H9 (cell line): ENCODE results near the gene WNT3A. TPM values are rescaled to one million over a fixed set of nuclear protein-coding genes. Genes with fewer than 3 reads are reported as not detected.

Experiments used
- DNase-seq: peaks from one replicate; pipeline ENCODE4 v3.0.0-alpha.2; 2017
- H2AFZ ChIP-seq: one replicate; pipeline ENCODE4 v1.6.1; 2013; ENCODE audit warnings: mild to moderate bottlenecking, low read length, control low read depth, moderate library complexity
- H2AK5ac ChIP-seq: 2 replicates; pipeline ENCODE4 v1.6.1; 2013; ENCODE audit warnings: low read length, control low read depth, mixed read lengths; ENCODE audit not compliant: insufficient read length
- H2BK120ac ChIP-seq: one replicate; pipeline ENCODE4 v1.6.1; 2013; ENCODE audit warnings: low read depth, mild to moderate bottlenecking, low read length, control low read depth, inconsistent platforms; ENCODE audit not compliant: poor library complexity, severe bottlenecking
- H2BK12ac ChIP-seq: 2 replicates; pipeline ENCODE4 v1.6.1; 2013; ENCODE audit warnings: low read length, control low read depth, mixed read lengths, low read depth; ENCODE audit not compliant: insufficient read length
- H2BK15ac ChIP-seq: 2 replicates; pipeline ENCODE4 v1.6.1; 2013; ENCODE audit warnings: low read depth, low read length, control low read depth
- H2BK20ac ChIP-seq: one replicate; pipeline ENCODE4 v1.6.1; 2013; ENCODE audit warnings: low read depth, mild to moderate bottlenecking, low read length, control low read depth, inconsistent platforms; ENCODE audit not compliant: poor library complexity, severe bottlenecking
- H2BK5ac ChIP-seq: 2 replicates; pipeline ENCODE4 v1.6.1; 2013; ENCODE audit warnings: low read length, control low read depth, mixed read lengths; ENCODE audit not compliant: insufficient read length
- H3K14ac ChIP-seq: 2 replicates; pipeline ENCODE4 v1.6.1; 2013; ENCODE audit warnings: low read length, control low read depth; ENCODE audit not compliant: insufficient read depth
- H3K18ac ChIP-seq: 2 replicates; pipeline ENCODE4 v1.6.1; 2013; ENCODE audit warnings: low read depth, mild to moderate bottlenecking, mixed read lengths, low read length, control low read depth; ENCODE audit not compliant: insufficient read length
- H3K23ac ChIP-seq: 2 replicates; pipeline ENCODE4 v1.6.1; 2013; ENCODE audit warnings: low read length, control low read depth, mixed read lengths, low read depth; ENCODE audit not compliant: insufficient read length
- H3K23me2 ChIP-seq: 2 replicates; pipeline ENCODE4 v1.6.1; 2013; ENCODE audit warnings: low read depth, mild to moderate bottlenecking, mixed read lengths, low read length, control low read depth; ENCODE audit not compliant: insufficient read length, poor library complexity, severe bottlenecking
- H3K27ac ChIP-seq: 2 replicates; pipeline ENCODE4 v1.5.1; 2013; ENCODE audit warnings: low read length, control low read depth, mixed read lengths, low read depth; ENCODE audit not compliant: insufficient read length
- H3K27me3 ChIP-seq: 2 replicates; pipeline ENCODE4 v1.6.1; 2013; ENCODE audit warnings: low read length, control low read depth, inconsistent platforms; ENCODE audit not compliant: insufficient read depth
- H3K4ac ChIP-seq: 2 replicates; pipeline ENCODE4 v1.6.1; 2013; ENCODE audit warnings: low read depth, mild to moderate bottlenecking, control low read depth, inconsistent platforms, low read length, moderate library complexity
- H3K4me1 ChIP-seq: 2 replicates; pipeline ENCODE4 v1.6.1; 2013; ENCODE audit warnings: low read length, control low read depth, inconsistent platforms; ENCODE audit not compliant: insufficient read depth
- H3K4me2 ChIP-seq: 2 replicates; pipeline ENCODE4 v1.6.1; 2013; ENCODE audit warnings: low read length, control low read depth, mixed read lengths; ENCODE audit not compliant: insufficient read length, insufficient read depth
- H3K56ac ChIP-seq: 2 replicates; pipeline ENCODE4 v1.6.1; 2013; ENCODE audit warnings: low read depth, mild to moderate bottlenecking, mixed read lengths, low read length, control low read depth; ENCODE audit not compliant: insufficient read length
- H3K79me1 ChIP-seq: 2 replicates; pipeline ENCODE4 v1.6.1; 2013; ENCODE audit warnings: low read depth, mild to moderate bottlenecking, moderate library complexity, low read length, control low read depth, inconsistent platforms; ENCODE audit not compliant: insufficient read depth, poor library complexity, severe bottlenecking
- H3K79me2 ChIP-seq: 2 replicates; pipeline ENCODE4 v1.6.1; 2013; ENCODE audit warnings: low read length, control low read depth, inconsistent platforms; ENCODE audit not compliant: insufficient read depth
- H3K9ac ChIP-seq: 2 replicates; pipeline ENCODE4 v1.6.1; 2013; ENCODE audit warnings: low read length, control low read depth, mixed read lengths; ENCODE audit not compliant: insufficient read length; ENCODE audit errors: extremely low read depth
- H3K9me3 ChIP-seq: one replicate; pipeline ENCODE4 v1.6.1; 2013; ENCODE audit warnings: low read depth, low read length, inconsistent platforms; ENCODE audit not compliant: control insufficient read depth
- H3T11ph ChIP-seq: one replicate; pipeline ENCODE4 v1.6.1; 2013; ENCODE audit warnings: mild to moderate bottlenecking, low read length, control low read depth, inconsistent platforms
- H4K20me1 ChIP-seq: one replicate; pipeline ENCODE4 v1.6.1; 2013; ENCODE audit not compliant: control insufficient read depth, insufficient read length, insufficient read depth
- H4K5ac ChIP-seq: 2 replicates; pipeline ENCODE4 v1.6.1; 2013; ENCODE audit warnings: low read depth, mild to moderate bottlenecking, mixed read lengths, low read length, control low read depth; ENCODE audit not compliant: insufficient read length
- H4K8ac ChIP-seq: replicated peaks from 2 replicates; pipeline ENCODE4 v1.6.1; 2013; ENCODE audit warnings: low read length, control low read depth, mixed read lengths, low read depth; ENCODE audit not compliant: insufficient read length
- H4K91ac ChIP-seq: 2 replicates; pipeline ENCODE4 v1.6.1; 2013; ENCODE audit warnings: low read depth, mild to moderate bottlenecking, moderate library complexity, mixed read lengths, low read length, control low read depth; ENCODE audit not compliant: insufficient read length
- H3K27ac Mint-ChIP-seq, 3 experiments: 2 replicates in 2 of 3; 3 replicates in 1 of 3; pipeline ENCODE4 v1.8.0; 2020 to 2021; ENCODE audit warnings: mixed read lengths in 3 of 3, mild to moderate bottlenecking in 1 of 3, moderate library complexity in 1 of 3
- H3K27me3 Mint-ChIP-seq: 2 replicates; pipeline ENCODE4 v1.8.0; 2021; ENCODE audit warnings: low read depth, mild to moderate bottlenecking, moderate library complexity, mixed read lengths
- H3K36me3 Mint-ChIP-seq, 3 experiments: 2 replicates in 2 of 3; 3 replicates in 1 of 3; pipeline ENCODE4 v1.8.0; 2020 to 2021; ENCODE audit warnings: low read depth in 3 of 3, mixed read lengths in 3 of 3; ENCODE audit not compliant: insufficient read depth in 1 of 3
- H3K4me1 Mint-ChIP-seq, 2 experiments: 2 replicates each; pipeline ENCODE4 v1.8.0; 2020; ENCODE audit warnings: mixed read lengths in 2 of 2
- H3K4me3 Mint-ChIP-seq, 2 experiments: 2 replicates in 1 of 2; 3 replicates in 1 of 2; pipeline ENCODE4 v1.8.0; 2020 to 2021; ENCODE audit warnings: mild to moderate bottlenecking in 2 of 2, mixed read lengths in 2 of 2, moderate library complexity in 1 of 2
- H3K9me3 Mint-ChIP-seq, 2 experiments: 2 replicates in 1 of 2; 3 replicates in 1 of 2; pipeline ENCODE4 v1.8.0; 2020; ENCODE audit warnings: mild to moderate bottlenecking in 2 of 2, mixed read lengths in 2 of 2, moderate library complexity in 1 of 2
- WGBS: extraction: QIAGEN DNeasy Blood & Tissue Kit; methylation state at CpG from one replicate; pipeline ENCODE4 v1.1.7; 2013; ENCODE audit warnings: missing lambda C conversion rate, low lambda C conversion rate, mixed read lengths; ENCODE audit not compliant: insufficient read length; ENCODE audit errors: extremely low coverage; 5-methylcytosine and 5-hydroxymethylcytosine counted together
- total RNA-seq: library from RNA; stranded (reverse); gene quantifications from 2 replicates; pipeline ENCODE4 v1.2.1, GENCODE V29; 2021
- TF ChIP-seq, protein P1 (sequence below): fragments of 200-600 bp; sonication (generic); conservative IDR thresholded peaks from 3 replicates; pipeline ENCODE4 v1.8.0; 2021; ENCODE audit warnings: antibody characterized with exemption, mild to moderate bottlenecking

Gene WNT3A
- total RNA-seq, 1 experiment from 2014 or later, result 0.17 TPM

- Mint-ChIP-seq H3K9me3 (no peaks in the 10 kb centered on the region), H3K4me3 (peak overlapping the region in 1 of 2 experiments; percentile 74; a peak in 3 of 5 replicates), H3K36me3 (no peaks in the 10 kb centered on the region; a peak in 1 of 7 replicates), H3K27ac (no peak overlapping the region), H3K4me1 (peaks cover 24 to 40% of the 10 kb centered on the region in 2 experiments), H3K27me3 (peaks cover 95% of the 10 kb centered on the region)
- H3K9ac ChIP-seq, result no peak overlapping the region
- TF ChIP-seq, protein P1, sequence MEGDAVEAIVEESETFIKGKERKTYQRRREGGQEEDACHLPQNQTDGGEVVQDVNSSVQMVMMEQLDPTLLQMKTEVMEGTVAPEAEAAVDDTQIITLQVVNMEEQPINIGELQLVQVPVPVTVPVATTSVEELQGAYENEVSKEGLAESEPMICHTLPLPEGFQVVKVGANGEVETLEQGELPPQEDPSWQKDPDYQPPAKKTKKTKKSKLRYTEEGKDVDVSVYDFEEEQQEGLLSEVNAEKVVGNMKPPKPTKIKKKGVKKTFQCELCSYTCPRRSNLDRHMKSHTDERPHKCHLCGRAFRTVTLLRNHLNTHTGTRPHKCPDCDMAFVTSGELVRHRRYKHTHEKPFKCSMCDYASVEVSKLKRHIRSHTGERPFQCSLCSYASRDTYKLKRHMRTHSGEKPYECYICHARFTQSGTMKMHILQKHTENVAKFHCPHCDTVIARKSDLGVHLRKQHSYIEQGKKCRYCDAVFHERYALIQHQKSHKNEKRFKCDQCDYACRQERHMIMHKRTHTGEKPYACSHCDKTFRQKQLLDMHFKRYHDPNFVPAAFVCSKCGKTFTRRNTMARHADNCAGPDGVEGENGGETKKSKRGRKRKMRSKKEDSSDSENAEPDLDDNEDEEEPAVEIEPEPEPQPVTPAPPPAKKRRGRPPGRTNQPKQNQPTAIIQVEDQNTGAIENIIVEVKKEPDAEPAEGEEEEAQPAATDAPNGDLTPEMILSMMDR, result no peak
- H2BK5ac ChIP-seq, result no peak overlapping the region
- no peak overlapping the region for H2BK20ac ChIP-seq
- no peak overlapping the region for H3T11ph ChIP-seq
- no peaks in the 10 kb centered on the region for H3K79me2 ChIP-seq
- H3K23me2 ChIP-seq, result peaks cover 15% of the 10 kb centered on the region
- no peaks in the 10 kb centered on the region for H4K20me1 ChIP-seq
- no peak overlapping the region for H4K8ac ChIP-seq
- no peak overlapping the region for H3K56ac ChIP-seq
- no peaks in the 10 kb centered on the region for H3K9me3 ChIP-seq
- WGBS, result no CpG with 5 or more reads among the region's 23 CpGs
- peak overlapping the region; percentile 22 for H3K4me2 ChIP-seq
- no peak overlapping the region for H2BK15ac ChIP-seq
- H3K4ac ChIP-seq, result no peak overlapping the region
- no peak overlapping the region for H3K23ac ChIP-seq
- no peak for DNase-seq
- H4K5ac ChIP-seq, result no peak overlapping the region
- no peak overlapping the region for H2BK12ac ChIP-seq
- no peak overlapping the region for H2AK5ac ChIP-seq
- H3K79me1 ChIP-seq, result no peaks in the 10 kb centered on the region
- H4K91ac ChIP-seq, result no peak overlapping the region
- H3K4me1 ChIP-seq, result no peaks in the 10 kb centered on the region; the same call in 1 of the 2 replicates
- no peak overlapping the region for H3K27ac ChIP-seq
- no peak overlapping the region for H2AFZ ChIP-seq
- no peak overlapping the region for H3K14ac ChIP-seq
- H3K27me3 ChIP-seq, result peaks cover 77% of the 10 kb centered on the region
- H2BK120ac ChIP-seq, result no peak overlapping the region
- H3K18ac ChIP-seq, result no peak overlapping the region
Observed at GRCh38 chr1:228007801-228008341, 1.1 kb downstream of the WNT3A start.
